Endothelial cell of umbilical vein (primary cell): ENCODE data around the gene ITGA11. TPM values are rescaled to one million over a fixed set of nuclear protein-coding genes. Genes with fewer than 3 reads are reported as not detected.

ENCODE experiments used
- BruUV-seq: library from RNA; stranded (reverse); fragments of 400-500 nt; replicated peaks from 2 replicates; lab custom pipeline; 2021; lab: Mats Ljungman, UMichigan
- CTCF ChIA-PET: fragments of 300-600, 350-600 bp; sonication (Branson Sonifier 250); formaldehyde crosslinking; loops from one replicate; lab custom pipeline; 2021; ENCODE audit warnings: antibody characterized with exemption, inconsistent platforms; lab: Charles Lee
- POLR2A ChIA-PET: fragments of 300-600, 350-600 bp; sonication (Branson Sonifier 250); formaldehyde crosslinking; loops from one replicate; lab custom pipeline; 2021; ENCODE audit warnings: antibody characterized with exemption, inconsistent platforms; lab: Charles Lee
- DNase-seq: peaks from one replicate; pipeline ENCODE4 v3.0.0-alpha.2; 2011; ENCODE audit warnings: low read depth, low spot score
- FAIRE-seq: peaks from 2 replicates; lab custom pipeline; 2011; peaks lifted over from hg19 to GRCh38; lab: Jason Lieb, UNC
- H2AFZ ChIP-seq: 2 replicates; pipeline ENCODE4 v1.6.0; 2012; ENCODE audit warnings: low read depth, low read length, control low read depth, inconsistent platforms
- H3K27ac ChIP-seq: 2 replicates; pipeline ENCODE4 v1.5.1; 2011; ENCODE audit warnings: low read depth, mild to moderate bottlenecking, control low read depth, low read length, moderate library complexity; ENCODE audit not compliant: insufficient read depth
- H3K27me3 ChIP-seq, 2 experiments: 2 replicates each; pipeline versions ENCODE4 v1.6.0 to v1.6.1; 2011; ENCODE audit warnings: low read length in 2 of 2, mixed read lengths in 1 of 2; ENCODE audit not compliant: control insufficient read depth in 2 of 2, insufficient read depth in 2 of 2
- H3K36me3 ChIP-seq, 2 experiments: 2 replicates in 1 of 2; 3 replicates in 1 of 2; pipeline ENCODE4 v1.5.1; 2011; ENCODE audit warnings: low read length in 2 of 2, mild to moderate bottlenecking in 1 of 2, moderate library complexity in 1 of 2; ENCODE audit not compliant: control insufficient read depth in 2 of 2, insufficient read depth in 2 of 2; ENCODE audit errors: extremely low read depth in 1 of 2
- H3K4me1 ChIP-seq: 3 replicates; pipeline ENCODE4 v1.5.1; 2011; ENCODE audit warnings: mild to moderate bottlenecking, low read length; ENCODE audit not compliant: control insufficient read depth, insufficient read depth; ENCODE audit errors: extremely low read depth
- H3K4me2 ChIP-seq: 2 replicates; pipeline ENCODE4 v1.6.1; 2011; ENCODE audit warnings: low read length, control low read depth, mixed read lengths; ENCODE audit not compliant: insufficient read depth
- H3K4me3 ChIP-seq, 3 experiments: fragments of 200-600 bp in 1 of 3; sonication (generic), shearing (Covaris generic) in 1 of 3; replicated peaks in 1 of 3; 2 replicates each; pipeline ENCODE4 v1.5.1; 2011 to 2016; ENCODE audit warnings: control low read depth in 3 of 3, low read length in 3 of 3, mild to moderate bottlenecking in 2 of 3, inconsistent platforms in 1 of 3, low read depth in 1 of 3, moderate library complexity in 1 of 3; ENCODE audit not compliant: insufficient read depth in 1 of 3
- H3K79me2 ChIP-seq: 2 replicates; pipeline ENCODE4 v1.6.0; 2012; ENCODE audit warnings: low read length, inconsistent platforms; ENCODE audit not compliant: control insufficient read depth, insufficient read depth
- H3K9ac ChIP-seq: replicated peaks from 2 replicates; pipeline ENCODE3; 2011; ENCODE audit warnings: low read length, control low read depth; ENCODE audit not compliant: insufficient read depth; ENCODE audit errors: extremely low read depth
- H3K9me1 ChIP-seq: replicated peaks from 3 replicates; pipeline ENCODE4 v1.6.0; 2011; ENCODE audit warnings: mild to moderate bottlenecking, low read length; ENCODE audit not compliant: control insufficient read depth, insufficient read depth; ENCODE audit errors: extremely low read depth
- H3K9me3 ChIP-seq: replicated peaks from 2 replicates; pipeline ENCODE4 v1.5.1; 2012; ENCODE audit warnings: low read length, inconsistent platforms; ENCODE audit not compliant: control insufficient read depth, insufficient read depth
- H4K20me1 ChIP-seq: replicated peaks from 2 replicates; pipeline ENCODE3; 2011; ENCODE audit warnings: mild to moderate bottlenecking, low read length; ENCODE audit not compliant: control insufficient read depth, insufficient read depth; ENCODE audit errors: extremely low read depth
- EZH2 ChIP-seq: IDR thresholded peaks from 2 replicates; pipeline ENCODE4 v1.6.1; 2012; ENCODE audit warnings: borderline replicate concordance, low read depth, mild to moderate bottlenecking, moderate library complexity, low read length, inconsistent platforms; ENCODE audit not compliant: severe bottlenecking
- FOS ChIP-seq: IDR thresholded peaks from 2 replicates; pipeline ENCODE4 v1.6.1; 2011; ENCODE audit warnings: mild to moderate bottlenecking, low read length, moderate library complexity, borderline replicate concordance; ENCODE audit not compliant: insufficient read depth
- GATA2 ChIP-seq: IDR thresholded peaks from 2 replicates; pipeline ENCODE4 v1.7.0; 2011; ENCODE audit warnings: low read depth, mild to moderate bottlenecking, moderate library complexity, mixed read lengths, low read length; ENCODE audit not compliant: insufficient read length, insufficient read depth
- JUN ChIP-seq: IDR thresholded peaks from 2 replicates; pipeline ENCODE4 v1.6.1; 2011; ENCODE audit warnings: borderline replicate concordance, low read depth; ENCODE audit not compliant: insufficient read length, insufficient read depth
- MYC ChIP-seq: IDR thresholded peaks from one replicate; pipeline ENCODE4 v1.6.1; 2011; ENCODE audit warnings: mild to moderate bottlenecking, low read depth, low read length
- POLR2A ChIP-seq: IDR thresholded peaks from 2 replicates; pipeline ENCODE4 v1.6.1; 2012; ENCODE audit warnings: low read depth, mild to moderate bottlenecking, control low read depth, low read length
- POLR2AphosphoS5 ChIP-seq: IDR thresholded peaks from 2 replicates; pipeline ENCODE4 v1.6.1; 2012; ENCODE audit warnings: low read depth, mild to moderate bottlenecking, control low read depth, low read length, moderate library complexity; ENCODE audit not compliant: insufficient read depth
- dilution Hi-C: fragments of 300-500 bp; cut with MboI; formaldehyde crosslinking; loops from one replicate; pipeline ENCODE4 v1.15.0; 2019; ENCODE audit warnings: low sequenced_read_pairs; ENCODE audit not compliant: extremely low pct_ligation_motif_present
- intact Hi-C: fragments of 100-400 bp; cut with micrococcal nuclease; formaldehyde crosslinking; loops from one replicate; pipeline ENCODE4 v1.10.0; 2022
- polyA plus RNA-seq, 4 experiments: library from polyadenylated mRNA; depleted of rRNA in 3 of 4; stranded (reverse) in 3 of 4; unstranded in 1 of 4; fragments of >200 nt; gene quantifications; 2 replicates each; pipeline versions ENCODE4 v1.2.1 to v1.2.3, GENCODE V29; 2011 to 2012; ENCODE audit warnings: missing spikeins in 1 of 4
- total RNA-seq: library from RNA; stranded (reverse); gene quantifications from 2 replicates; pipeline ENCODE4 v1.2.3, GENCODE V29; 2021
- TF ChIP-seq, protein P1 (sequence below): IDR thresholded peaks from 2 replicates; pipeline ENCODE4 v1.6.1; 2011; ENCODE audit not compliant: insufficient read depth, insufficient read length
- TF ChIP-seq, protein P2 (sequence below), 2 donors: IDR thresholded peaks; 1 replicate in 1 of 2; 2 replicates in 1 of 2; pipeline ENCODE4 v1.5.1; 2011; ENCODE audit warnings: low read length in 2 of 2, mild to moderate bottlenecking in 2 of 2, moderate library complexity in 2 of 2, control low read depth in 1 of 2, inconsistent platforms in 1 of 2, low read depth in 1 of 2; ENCODE audit not compliant: insufficient read depth in 1 of 2; ENCODE audit errors: extremely low read depth in 1 of 2

ITGA11 gene
- total and polyA plus RNA-seq, 2 donors (not counting 3 experiments of a cell fraction or from before 2014, with no cell fraction given), result 0.18 to 1.0 TPM

DNA sequence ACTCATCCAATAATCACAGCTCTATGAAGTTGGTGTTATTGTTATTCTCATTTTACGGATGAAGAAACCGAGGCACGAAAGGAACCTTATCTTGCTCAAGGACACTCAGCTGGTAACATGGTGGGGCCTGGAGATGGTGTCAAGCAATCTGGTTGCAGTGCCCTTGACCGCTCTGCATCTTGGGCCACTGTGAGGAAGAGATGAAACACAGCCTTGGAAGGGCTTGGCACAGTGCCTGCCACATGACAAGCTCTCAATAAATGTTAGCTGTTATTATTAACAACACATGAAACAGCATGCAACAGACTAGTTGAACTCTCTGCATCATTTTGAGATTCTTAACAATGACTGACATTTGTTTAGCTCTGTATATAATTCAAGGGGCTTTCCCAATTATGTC, 10.1 kb upstream of the ITGA11 start:
- H3K4me3 ChIP-seq, result no peak overlapping the region
- no peaks in the 10 kb centered on the region for H3K79me2 ChIP-seq
- no peak overlapping the region for H3K27ac ChIP-seq
- dilution Hi-C loops, result no loop called here
- CTCF ChIA-PET, result interaction anchor here (0.8 to 2.3 kb wide), 4 partner anchors 24 to 189 kb away, joined by 3 to 7 read pairs (median 3); no protein-coding TSS in a partner anchor
- no peaks in the 10 kb centered on the region for H3K36me3 ChIP-seq
- TF ChIP-seq, protein P1, sequence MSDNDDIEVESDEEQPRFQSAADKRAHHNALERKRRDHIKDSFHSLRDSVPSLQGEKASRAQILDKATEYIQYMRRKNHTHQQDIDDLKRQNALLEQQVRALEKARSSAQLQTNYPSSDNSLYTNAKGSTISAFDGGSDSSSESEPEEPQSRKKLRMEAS, result no peak
- TF ChIP-seq, protein P2, sequence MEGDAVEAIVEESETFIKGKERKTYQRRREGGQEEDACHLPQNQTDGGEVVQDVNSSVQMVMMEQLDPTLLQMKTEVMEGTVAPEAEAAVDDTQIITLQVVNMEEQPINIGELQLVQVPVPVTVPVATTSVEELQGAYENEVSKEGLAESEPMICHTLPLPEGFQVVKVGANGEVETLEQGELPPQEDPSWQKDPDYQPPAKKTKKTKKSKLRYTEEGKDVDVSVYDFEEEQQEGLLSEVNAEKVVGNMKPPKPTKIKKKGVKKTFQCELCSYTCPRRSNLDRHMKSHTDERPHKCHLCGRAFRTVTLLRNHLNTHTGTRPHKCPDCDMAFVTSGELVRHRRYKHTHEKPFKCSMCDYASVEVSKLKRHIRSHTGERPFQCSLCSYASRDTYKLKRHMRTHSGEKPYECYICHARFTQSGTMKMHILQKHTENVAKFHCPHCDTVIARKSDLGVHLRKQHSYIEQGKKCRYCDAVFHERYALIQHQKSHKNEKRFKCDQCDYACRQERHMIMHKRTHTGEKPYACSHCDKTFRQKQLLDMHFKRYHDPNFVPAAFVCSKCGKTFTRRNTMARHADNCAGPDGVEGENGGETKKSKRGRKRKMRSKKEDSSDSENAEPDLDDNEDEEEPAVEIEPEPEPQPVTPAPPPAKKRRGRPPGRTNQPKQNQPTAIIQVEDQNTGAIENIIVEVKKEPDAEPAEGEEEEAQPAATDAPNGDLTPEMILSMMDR (IDR thresholded peaks at IDR 0.05; ENCODE audit: extremely low read depth in 1 of 2, insufficient read depth in 1 of 2, low read depth in 1 of 2, low read length in 2 of 2), result no peak
- TF ChIP-seq FOS (no peak), JUN (no peak), POLR2A (no peak), EZH2 (no peak), POLR2AphosphoS5 (no peak), MYC (no peak), GATA2 (no peak)
- FAIRE-seq (no peak), DNase-seq (no peak)
- no peak overlapping the region for H3K9ac ChIP-seq
- POLR2A ChIA-PET, result no interaction called here
- H3K9me3 ChIP-seq, result no peaks in the 10 kb centered on the region
- H3K4me2 ChIP-seq, result no peak overlapping the region
- intact Hi-C loops, result no loop called here
- no peaks in the 10 kb centered on the region for H3K9me1 ChIP-seq
- no TSS peak for BruUV-seq
- H2AFZ ChIP-seq, result no peak overlapping the region
- no peaks in the 10 kb centered on the region for H3K4me1 ChIP-seq
- peaks cover 49 to 66% of the 10 kb centered on the region in 2 experiments for H3K27me3 ChIP-seq
- no peaks in the 10 kb centered on the region for H4K20me1 ChIP-seq
